K562 (cell line): ENCODE data around the gene TLE6. TPM values are rescaled to one million over a fixed set of nuclear protein-coding genes. Genes with fewer than 3 reads are reported as not detected.

Experiments
- DNMT1 ChIP-seq: fragments of 450-650 bp; IDR thresholded peaks from 2 replicates; pipeline ENCODE4 v1.6.1; 2016; ENCODE audit warnings: antibody characterized with exemption, mild to moderate bottlenecking
- EGR1 ChIP-seq: fragments of 450-650 bp; conservative IDR thresholded peaks from 2 replicates; pipeline ENCODE4 v1.6.1; 2017; ENCODE audit warnings: mild to moderate bottlenecking
- LCOR ChIP-seq: sonication (generic); formaldehyde crosslinking; IDR thresholded peaks from 2 replicates; pipeline ENCODE4 v1.8.0; 2022; ENCODE audit warnings: mild to moderate bottlenecking, missing genetic modification reagents
- MCM7 ChIP-seq, 2 experiments: fragments of 450-650 bp; IDR thresholded peaks; 2 replicates each; pipeline ENCODE4 v1.6.1; 2016 to 2018
- MTA1 ChIP-seq: fragments of 450-650 bp; IDR thresholded peaks from 2 replicates; pipeline ENCODE4 v1.6.1; 2017; ENCODE audit warnings: borderline replicate concordance
- NFYB ChIP-seq: IDR thresholded peaks from 2 replicates; pipeline ENCODE4 v1.6.1; 2011; ENCODE audit warnings: mild to moderate bottlenecking, moderate library complexity; ENCODE audit not compliant: insufficient read length; ENCODE audit errors: extremely low read depth
- NR2C2 ChIP-seq, 2 experiments: fragments of 200-800 bp in 1 of 2; sonication (Bioruptor generic) in 1 of 2; sonication (generic) in 1 of 2; formaldehyde crosslinking in 1 of 2; IDR thresholded peaks; 2 replicates each; pipeline versions ENCODE4 v1.6.1 to v1.8.0; 2016 to 2022; ENCODE audit warnings: mild to moderate bottlenecking in 1 of 2, missing compliant biosample characterization in 1 of 2, missing genetic modification characterization in 1 of 2, missing genetic modification reagents in 1 of 2
- STAT5A ChIP-seq: IDR thresholded peaks from 2 replicates; pipeline ENCODE4 v1.6.1; 2012; ENCODE audit warnings: low read length, inconsistent platforms, borderline replicate concordance
- ZBTB40 ChIP-seq, 2 experiments: fragments of 450-650 bp in 1 of 2; sonication (generic) in 1 of 2; formaldehyde crosslinking in 1 of 2; IDR thresholded peaks; 2 replicates each; pipeline versions ENCODE4 v1.7.1 to v1.9.0; 2016 to 2022; ENCODE audit warnings: inconsistent platforms in 1 of 2, mild to moderate bottlenecking in 1 of 2, missing genetic modification reagents in 1 of 2
- polyA plus RNA-seq, 8 experiments: library from polyadenylated mRNA; depleted of rRNA in 4 of 8; stranded (reverse) in 5 of 8; unstranded in 3 of 8; fragments of >200 nt; fragmentation: Nextera tagmentation in 2 of 8; fragmentation: Illumina TruSeq in 1 of 8; extraction: Ambion mirVana in 2 of 8; extraction: Trizol in 1 of 8; gene quantifications; 2 replicates each; pipeline versions ENCODE4 v1.2.1 to v1.2.3, GENCODE V29; 2011 to 2014; ENCODE audit warnings: inconsistent platforms in 1 of 8, missing spikeins in 1 of 8
- total RNA-seq, 7 experiments: library from RNA; depleted of rRNA in 6 of 7; stranded (reverse); fragments of >200 nt in 6 of 7; fragmentation: Illumina TruSeq in 2 of 7; extraction: Trizol in 2 of 7; gene quantifications; 2 replicates each; pipeline versions ENCODE4 v1.2.1 to v1.2.3, GENCODE V29; 2011 to 2021; ENCODE audit warnings: low replicate concordance in 1 of 7
- TF ChIP-seq, protein P1 (sequence below): fragments of 250-450 bp; sonication (Bioruptor Pico); IDR thresholded peaks from 2 replicates; pipeline ENCODE4 v1.4.0; 2020; ENCODE audit warnings: borderline replicate concordance
- TF ChIP-seq, protein P2 (sequence below): fragments of 450-650 bp; IDR thresholded peaks from 2 replicates; pipeline ENCODE4 v1.6.1; 2017; ENCODE audit warnings: mild to moderate bottlenecking, moderate library complexity

The TLE6 gene
- total and polyA plus RNA-seq, 9 of the 15 experiments (the other 6 are each of a cell fraction or from before 2014, with no cell fraction given), result 1.1 to 6.1 (median 2.5) TPM

DNA sequence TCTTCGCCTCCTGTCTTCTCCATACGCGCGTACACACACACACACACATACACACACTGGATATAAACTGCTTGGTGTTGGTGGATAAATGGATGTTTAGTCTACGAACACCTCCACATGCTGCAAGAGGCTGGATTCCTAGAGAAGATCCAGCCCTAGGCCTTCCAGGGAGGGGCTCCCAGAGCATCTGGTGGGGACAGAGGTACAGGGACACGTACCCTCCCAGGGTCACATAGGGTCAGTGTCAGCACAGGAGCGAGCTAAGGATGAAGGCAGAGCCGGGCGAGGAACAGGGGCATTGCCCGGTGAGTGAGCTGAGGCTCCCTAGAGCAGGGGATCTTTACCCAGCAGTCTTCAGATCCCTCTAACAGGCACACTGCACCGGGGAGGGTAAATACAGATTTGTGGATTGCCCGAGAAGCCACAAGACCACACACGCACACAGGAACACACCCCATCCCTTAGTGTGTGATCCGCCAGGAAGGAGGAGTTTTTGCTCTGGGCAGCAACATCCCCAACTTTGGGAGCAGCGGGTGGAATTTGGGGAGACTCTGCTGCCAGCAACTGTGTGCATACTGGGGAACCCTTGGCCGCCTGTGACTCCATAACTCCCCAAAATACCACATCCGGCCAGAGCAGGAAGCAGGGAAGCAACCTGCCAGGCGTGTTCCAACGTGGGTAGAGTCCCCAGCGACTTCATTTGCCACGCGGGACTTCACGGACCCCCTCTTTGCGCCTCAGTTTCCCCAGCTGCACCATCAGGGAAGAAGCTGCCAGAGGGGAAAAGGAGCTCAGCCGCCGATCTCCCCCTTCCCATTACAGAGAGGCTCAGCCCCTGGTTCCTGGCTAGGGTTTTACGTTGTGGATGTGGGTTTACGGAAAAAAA, 57.5 kb downstream of the TLE6 start (continued):
- TF ChIP-seq, protein P1, sequence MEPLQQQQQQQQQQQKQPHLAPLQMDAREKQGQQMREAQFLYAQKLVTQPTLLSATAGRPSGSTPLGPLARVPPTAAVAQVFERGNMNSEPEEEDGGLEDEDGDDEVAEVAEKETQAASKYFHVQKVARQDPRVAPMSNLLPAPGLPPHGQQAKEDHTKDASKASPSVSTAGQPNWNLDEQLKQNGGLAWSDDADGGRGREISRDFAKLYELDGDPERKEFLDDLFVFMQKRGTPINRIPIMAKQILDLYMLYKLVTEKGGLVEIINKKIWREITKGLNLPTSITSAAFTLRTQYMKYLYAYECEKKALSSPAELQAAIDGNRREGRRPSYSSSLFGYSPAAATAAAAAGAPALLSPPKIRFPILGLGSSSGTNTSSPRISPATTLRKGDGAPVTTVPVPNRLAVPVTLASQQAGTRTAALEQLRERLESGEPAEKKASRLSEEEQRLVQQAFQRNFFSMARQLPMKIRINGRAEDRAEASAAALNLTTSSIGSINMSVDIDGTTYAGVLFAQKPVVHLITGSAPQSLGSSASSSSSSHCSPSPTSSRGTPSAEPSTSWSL (CRISPR knock-in tag), result no peak
- TF ChIP-seq STAT5A (no peak), MTA1 (0 out of 2 replicates have a peak, but pooled peaks have one; percentile 19), ZBTB40 (IDR thresholded peaks at IDR 0.05) (peak; percentile 76), ZBTB40 (CRISPR knock-in tag; IDR thresholded peaks at IDR 0.05) (no peak), EGR1 (peak; percentile 23; the same call in 1 of the 2 replicates), NFYB (no peak), MCM7 (IDR thresholded peaks at IDR 0.05) (no peak), DNMT1 (no peak), LCOR (peak; percentile 66; the same call in 1 of the 2 replicates), NR2C2 (CRISPR knock-in tag; IDR thresholded peaks at IDR 0.05) (no peak), NR2C2 (tag; IDR thresholded peaks at IDR 0.05) (no peak; the same call in 1 of the 2 replicates)
- TF ChIP-seq, protein P2, sequence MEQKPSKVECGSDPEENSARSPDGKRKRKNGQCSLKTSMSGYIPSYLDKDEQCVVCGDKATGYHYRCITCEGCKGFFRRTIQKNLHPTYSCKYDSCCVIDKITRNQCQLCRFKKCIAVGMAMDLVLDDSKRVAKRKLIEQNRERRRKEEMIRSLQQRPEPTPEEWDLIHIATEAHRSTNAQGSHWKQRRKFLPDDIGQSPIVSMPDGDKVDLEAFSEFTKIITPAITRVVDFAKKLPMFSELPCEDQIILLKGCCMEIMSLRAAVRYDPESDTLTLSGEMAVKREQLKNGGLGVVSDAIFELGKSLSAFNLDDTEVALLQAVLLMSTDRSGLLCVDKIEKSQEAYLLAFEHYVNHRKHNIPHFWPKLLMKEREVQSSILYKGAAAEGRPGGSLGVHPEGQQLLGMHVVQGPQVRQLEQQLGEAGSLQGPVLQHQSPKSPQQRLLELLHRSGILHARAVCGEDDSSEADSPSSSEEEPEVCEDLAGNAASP, result no peak
